ENCODE results near the gene PRSS38. TPM values are rescaled to one million over a fixed set of nuclear protein-coding genes. Genes with fewer than 3 reads are reported as not detected.

Gene PRSS38
- total RNA-seq, 4 donors from 2014 or later, result not detected

DNA sequence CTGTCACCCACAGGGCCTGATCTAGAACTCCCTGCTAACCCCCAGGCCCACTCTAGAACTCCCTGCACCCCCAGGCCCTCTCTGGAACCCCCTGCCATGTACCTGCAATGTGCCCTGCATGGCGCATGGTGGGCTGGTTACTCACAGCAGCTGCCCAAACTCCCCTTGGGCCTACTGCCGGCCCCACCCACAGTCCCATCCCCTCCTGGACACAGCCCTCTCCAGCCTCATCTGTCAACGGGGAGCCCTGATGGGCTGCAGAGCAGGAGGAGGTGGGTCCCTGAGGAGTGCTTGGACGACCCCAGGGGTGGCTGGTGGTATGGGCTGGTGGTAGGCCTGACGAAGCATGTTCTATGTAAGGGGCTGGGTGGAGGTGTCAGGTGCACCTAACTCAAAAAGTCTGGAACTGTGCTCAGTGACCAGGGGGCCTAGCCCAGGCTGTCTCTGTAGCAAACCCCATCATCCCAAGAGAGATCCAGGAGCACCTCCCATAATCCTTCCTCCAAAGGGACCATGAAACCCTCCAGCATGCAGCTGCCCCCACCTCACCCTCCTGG is 19.0 kb upstream of the PRSS38 start:
- intact Hi-C loops (cut with DNase I), result no loop called here
- DNase-seq, result no peak
- Histone ChIP-seq H3K9me3 (no peaks in the 10 kb centered on the region), H3K27ac (no peak overlapping the region), H3K27me3 (peaks cover 0 to 28% (median 0%) of the 10 kb centered on the region in 4 donors), H3K36me3 (no peaks in the 10 kb centered on the region), H3K4me3 (no peak overlapping the region), H3K4me1 (peaks cover 13 to 39% (median 15%) of the 10 kb centered on the region in 3 donors)
- TF ChIP-seq, protein P1, sequence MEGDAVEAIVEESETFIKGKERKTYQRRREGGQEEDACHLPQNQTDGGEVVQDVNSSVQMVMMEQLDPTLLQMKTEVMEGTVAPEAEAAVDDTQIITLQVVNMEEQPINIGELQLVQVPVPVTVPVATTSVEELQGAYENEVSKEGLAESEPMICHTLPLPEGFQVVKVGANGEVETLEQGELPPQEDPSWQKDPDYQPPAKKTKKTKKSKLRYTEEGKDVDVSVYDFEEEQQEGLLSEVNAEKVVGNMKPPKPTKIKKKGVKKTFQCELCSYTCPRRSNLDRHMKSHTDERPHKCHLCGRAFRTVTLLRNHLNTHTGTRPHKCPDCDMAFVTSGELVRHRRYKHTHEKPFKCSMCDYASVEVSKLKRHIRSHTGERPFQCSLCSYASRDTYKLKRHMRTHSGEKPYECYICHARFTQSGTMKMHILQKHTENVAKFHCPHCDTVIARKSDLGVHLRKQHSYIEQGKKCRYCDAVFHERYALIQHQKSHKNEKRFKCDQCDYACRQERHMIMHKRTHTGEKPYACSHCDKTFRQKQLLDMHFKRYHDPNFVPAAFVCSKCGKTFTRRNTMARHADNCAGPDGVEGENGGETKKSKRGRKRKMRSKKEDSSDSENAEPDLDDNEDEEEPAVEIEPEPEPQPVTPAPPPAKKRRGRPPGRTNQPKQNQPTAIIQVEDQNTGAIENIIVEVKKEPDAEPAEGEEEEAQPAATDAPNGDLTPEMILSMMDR (IDR thresholded peaks at IDR 0.05), result no peak
- 74 to 100% methylated on average over 1 to 3 of the region's 5 CpGs for WGBS, 2 donors

- Histone ChIP-seq H3K9me3 (no peaks in the 10 kb centered on the region), H3K27me3 (peaks cover 0 to 28% (median 0%) of the 10 kb centered on the region in 4 donors), H3K36me3 (no peaks in the 10 kb centered on the region), H3K4me3 (no peak overlapping the region), H3K27ac (no peak overlapping the region), H3K4me1 (peaks cover 13 to 32% (median 15%) of the 10 kb centered on the region in 3 donors)
- DNase-seq, result no peak
- no peak for TF ChIP-seq POLR2A (IDR thresholded peaks at IDR 0.05)
- TF ChIP-seq, protein P1 (IDR thresholded peaks at IDR 0.05), result no peak
- WGBS, 2 donors, result 100% methylated on average over 1 of the region's 3 CpGs; no CpG with 5 or more reads in 1 of the 2 donors
- intact Hi-C loops (cut with DNase I), result no loop called here
Measured at GRCh38 chr1:227797144-227797543, 18.3 kb upstream of the PRSS38 start.

DNA sequence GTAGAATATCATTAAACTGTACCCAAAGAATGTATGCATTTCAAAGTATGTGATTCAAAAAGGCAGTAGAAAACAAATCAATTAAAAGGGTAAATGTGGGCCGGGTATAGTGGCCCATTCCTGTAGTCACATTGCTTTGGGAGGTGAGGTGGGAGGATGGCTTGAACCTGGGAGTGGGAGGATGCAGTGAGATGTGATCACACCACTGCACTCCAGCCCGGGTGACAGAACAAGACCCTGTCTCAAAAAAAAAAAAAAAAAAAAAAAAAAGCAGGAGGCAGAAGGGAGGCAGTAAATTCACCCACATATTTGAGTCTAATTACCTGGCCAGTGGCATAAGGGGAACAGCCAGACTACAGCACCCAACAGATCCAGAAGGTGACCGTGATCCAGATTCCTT is 17.9 kb upstream of the PRSS38 start:
- TF ChIP-seq, protein P1 (IDR thresholded peaks at IDR 0.05), result no peak
- TF ChIP-seq POLR2A (IDR thresholded peaks at IDR 0.05), result no peak

DNA sequence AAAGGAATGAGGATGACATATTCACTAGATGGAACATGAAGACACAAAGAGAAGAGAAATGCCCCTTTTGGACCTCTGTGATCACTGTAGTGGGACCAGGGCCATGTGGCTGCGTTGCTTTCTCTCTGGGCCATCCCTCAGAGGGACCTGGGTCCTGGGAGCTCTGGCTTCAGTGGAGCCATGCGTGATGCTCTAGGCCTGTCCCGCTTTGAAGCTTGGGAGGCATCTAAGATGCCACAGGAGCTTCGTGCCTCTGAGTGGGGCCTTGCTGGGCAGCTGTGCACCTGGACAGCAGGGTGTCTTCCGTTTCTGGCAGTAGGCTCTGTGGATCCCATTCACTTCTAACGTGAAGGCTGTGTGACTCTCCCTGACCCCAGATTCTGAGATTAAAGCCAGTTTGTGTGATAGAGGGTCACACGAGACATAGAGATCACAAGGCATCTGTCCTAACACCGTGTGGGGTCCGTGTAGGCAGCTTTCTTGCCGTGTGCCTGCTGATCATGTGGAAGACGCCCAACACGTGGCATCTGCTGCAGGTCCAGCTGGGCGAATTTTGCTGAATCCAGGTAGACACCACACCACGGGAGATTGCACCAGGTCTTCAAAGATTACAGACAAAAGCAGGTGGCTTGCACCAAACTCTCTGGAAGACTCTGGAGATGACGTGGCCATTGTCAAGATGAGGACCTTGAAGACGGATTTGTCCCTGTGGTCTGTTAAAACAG is 17.2 kb upstream of the PRSS38 start:
- H3K27me3 ChIP-seq, result peaks cover 0 to 28% (median 0%) of the 10 kb centered on the region in 4 donors
- H3K4me3 ChIP-seq, result no peak overlapping the region
- no peak for DNase-seq
- peaks cover 13 to 28% (median 15%) of the 10 kb centered on the region in 3 donors for H3K4me1 ChIP-seq
- H3K27ac ChIP-seq, result no peak overlapping the region
- 68 to 82% methylated on average over 3 to 5 of the region's 16 CpGs for WGBS, 2 donors
- H3K9me3 ChIP-seq, result no peaks in the 10 kb centered on the region
- intact Hi-C loops (cut with DNase I), result no loop called here
- TF ChIP-seq POLR2A (IDR thresholded peaks at IDR 0.05), result no peak
- TF ChIP-seq, protein P1 (IDR thresholded peaks at IDR 0.05), result no peak
- no peaks in the 10 kb centered on the region for H3K36me3 ChIP-seq

More for the DNA sequence above, 17.9 kb upstream of the PRSS38 start:
- Histone ChIP-seq H3K4me3 (no peak overlapping the region), H3K27me3 (peaks cover 0 to 28% (median 0%) of the 10 kb centered on the region in 4 donors), H3K9me3 (no peaks in the 10 kb centered on the region), H3K4me1 (peaks cover 13 to 31% (median 15%) of the 10 kb centered on the region in 3 donors), H3K27ac (no peak overlapping the region), H3K36me3 (no peaks in the 10 kb centered on the region)
- intact Hi-C loops (cut with DNase I), result no loop called here
- DNase-seq, result no peak
- WGBS, 2 donors, result 82 to 90% methylated on average over 3 of the region's 3 CpGs

DNA sequence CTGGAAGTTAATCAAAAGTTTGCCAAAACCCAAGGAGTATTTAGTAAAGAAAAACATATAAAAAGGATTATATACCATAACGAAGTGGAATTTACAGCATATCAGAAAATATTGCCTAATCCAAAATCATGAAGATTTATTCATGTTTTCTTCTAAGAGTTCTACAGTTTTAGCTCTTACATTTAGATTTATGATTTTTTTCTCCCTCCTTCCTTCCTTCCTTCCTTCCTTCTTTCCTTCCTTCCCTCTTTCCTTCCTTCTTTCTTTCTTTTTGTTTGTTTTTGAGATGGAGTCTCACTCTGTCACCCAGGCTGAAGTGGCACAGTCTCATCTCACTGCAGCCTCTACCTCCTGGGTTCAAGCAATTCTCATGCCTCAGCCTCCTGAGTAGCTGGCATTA is 15.7 kb upstream of the PRSS38 start:
- H3K36me3 ChIP-seq, result no peaks in the 10 kb centered on the region
- intact Hi-C loops (cut with DNase I), result no loop called here
- H3K27me3 ChIP-seq, result peaks cover 0 to 24% (median 0%) of the 10 kb centered on the region in 4 donors
- no peak overlapping the region for H3K27ac ChIP-seq
- peaks cover 4 to 13% (median 6%) of the 10 kb centered on the region in 3 donors for H3K4me1 ChIP-seq
- peaks cover 0 to 5% (median 0%) of the 10 kb centered on the region in 3 donors for H3K9me3 ChIP-seq
- DNase-seq, result no peak
- TF ChIP-seq, protein P1 (IDR thresholded peaks at IDR 0.05), result no peak
- no peak for TF ChIP-seq POLR2A (IDR thresholded peaks at IDR 0.05)
- 86 to 90% methylated on average over 1 of the region's 1 CpG for WGBS, 2 donors
- H3K4me3 ChIP-seq, result no peak overlapping the region

Data from esophagus squamous epithelium (tissue), 5 donors.